Muscle of leg (tissue), 11 donors: ENCODE results near the gene DAGLA. TPM values are rescaled to one million over a fixed set of nuclear protein-coding genes. Genes with fewer than 3 reads are reported as not detected.

Experiments used
- DNase-seq: peaks from one replicate; pipeline ENCODE4 v3.0.0; 2013
- H3K27ac ChIP-seq: one replicate; pipeline ENCODE4 v1.5.1; 2013; ENCODE audit warnings: mild to moderate bottlenecking, low read length, control low read depth
- H3K27me3 ChIP-seq: one replicate; pipeline ENCODE4 v1.6.1; 2013; ENCODE audit warnings: low read length; ENCODE audit not compliant: control insufficient read depth, insufficient read depth
- H3K36me3 ChIP-seq: one replicate; pipeline ENCODE4 v1.6.1; 2013; ENCODE audit warnings: low read length; ENCODE audit not compliant: control insufficient read depth, insufficient read depth
- H3K4me1 ChIP-seq: one replicate; pipeline ENCODE4 v1.6.1; 2013; ENCODE audit warnings: low read length; ENCODE audit not compliant: control insufficient read depth, insufficient read depth
- H3K4me3 ChIP-seq: one replicate; pipeline ENCODE4 v1.5.1; 2013; ENCODE audit warnings: low read length, control low read depth
- H3K9me3 ChIP-seq: replicated peaks from 2 replicates; pipeline ENCODE4 v1.6.1; 2013; ENCODE audit warnings: low read depth, low read length; ENCODE audit not compliant: control insufficient read depth
- WGBS: methylation state at CpG from one replicate; pipeline ENCODE4 v1.1.5; 2013; ENCODE audit warnings: missing lambda C conversion rate; ENCODE audit not compliant: insufficient coverage; 5-methylcytosine and 5-hydroxymethylcytosine counted together
- polyA plus RNA-seq, 8 donors: library from polyadenylated mRNA; unstranded; fragments of 120-200 nt; gene quantifications; one replicate each; pipeline versions ENCODE4 v1.2.1 to v1.2.3, GENCODE V29; 2013; ENCODE audit warnings: inconsistent platforms in 1 of 8, low replicate concordance in 1 of 8; ENCODE audit not compliant: insufficient read length in 8 of 8, insufficient read depth in 1 of 8
- total RNA-seq: library from RNA; stranded (reverse); fragments of 120-200 nt; gene quantifications from one replicate; pipeline ENCODE4 v1.2.4, GENCODE V29; 2013

Gene DAGLA
- total and polyA plus RNA-seq, 9 donors: 2.0 to 6.4 (median 4.7) TPM

DNA sequence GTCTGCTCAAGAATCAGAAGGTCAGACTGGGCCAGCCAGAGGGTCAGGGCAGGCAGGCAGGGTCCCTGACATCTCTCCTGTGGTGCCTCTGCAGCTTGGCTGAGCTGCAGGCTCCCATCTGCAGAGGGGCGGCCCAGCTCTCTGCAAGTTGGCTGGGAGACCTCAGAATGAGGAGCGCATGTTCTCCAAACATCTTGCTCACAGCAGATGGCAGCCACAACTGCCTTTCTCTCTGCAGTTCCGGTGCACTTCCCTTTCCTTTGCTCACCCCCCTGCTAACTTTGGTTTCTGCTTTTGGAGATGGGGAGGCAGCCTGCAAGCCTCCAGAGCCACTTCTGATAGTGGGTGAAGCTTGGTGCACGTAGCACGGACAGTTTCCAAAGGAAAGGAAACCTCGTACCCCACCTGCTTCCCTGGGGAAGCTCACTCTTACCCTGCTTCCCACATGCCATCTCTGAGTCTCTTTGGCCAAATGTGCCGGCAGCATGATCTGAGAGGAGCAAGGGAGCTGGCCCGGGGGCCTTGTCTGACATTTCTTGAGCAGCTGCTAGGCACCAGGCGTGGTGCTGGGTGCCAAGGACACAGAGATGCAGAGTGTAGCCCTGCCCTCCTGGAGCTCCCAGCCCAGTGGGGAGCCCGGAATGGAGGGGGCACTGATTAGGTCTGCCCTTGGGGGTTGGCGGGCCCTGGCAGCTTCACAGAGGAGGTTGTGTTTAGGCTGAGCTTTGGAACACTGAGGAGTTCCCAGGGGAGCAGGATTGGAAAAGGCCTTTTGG, 18.2 kb downstream of the DAGLA start:
- peaks cover 83% of the 10 kb centered on the region for H3K4me1 ChIP-seq
- DNase-seq: peak; percentile 85
- WGBS: 62% methylated on average over 4 of the region's 11 CpGs
- no peaks in the 10 kb centered on the region for H3K36me3 ChIP-seq
- no peaks in the 10 kb centered on the region for H3K27me3 ChIP-seq
- H3K9me3 ChIP-seq: no peaks in the 10 kb centered on the region
- no peak overlapping the region for H3K4me3 ChIP-seq
- H3K27ac ChIP-seq: peak overlapping the region; percentile 50

DNA sequence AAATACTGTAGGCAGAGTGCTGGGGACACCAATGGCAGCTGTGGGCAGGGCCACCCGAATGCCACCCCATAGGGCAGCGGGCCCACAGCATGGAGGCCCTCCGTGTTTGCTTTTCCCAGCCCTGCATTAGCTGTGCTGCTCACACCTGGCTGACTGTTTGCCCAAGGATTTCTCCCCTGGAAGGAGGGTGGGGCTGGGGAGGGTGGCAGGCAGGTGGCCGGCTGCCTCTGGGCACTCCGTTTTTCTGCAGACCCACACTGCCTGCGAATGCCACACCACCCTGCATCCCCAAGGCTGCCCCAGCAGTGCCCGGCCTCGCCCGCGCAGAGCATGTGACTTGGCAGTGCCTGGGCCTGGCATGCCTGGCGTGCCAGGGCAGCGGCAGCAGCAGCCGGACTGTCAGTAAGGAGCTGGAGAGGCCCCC, 19.6 kb downstream of the DAGLA start:
- no peaks in the 10 kb centered on the region for H3K9me3 ChIP-seq
- peaks cover 70% of the 10 kb centered on the region for H3K4me1 ChIP-seq
- H3K27ac ChIP-seq: peak overlapping the region; percentile 49
- DNase-seq: peak; percentile 51
- H3K27me3 ChIP-seq: peaks cover 3% of the 10 kb centered on the region
- H3K4me3 ChIP-seq: no peak overlapping the region
- H3K36me3 ChIP-seq: no peaks in the 10 kb centered on the region
- WGBS: 74% methylated on average over 9 of the region's 13 CpGs

GRCh38 chr11:61700212-61700611, 20.0 kb downstream of the DAGLA start:
- Histone ChIP-seq H3K27me3 (peaks cover 3% of the 10 kb centered on the region), H3K4me3 (no peak overlapping the region), H3K9me3 (no peaks in the 10 kb centered on the region), H3K27ac (peak overlapping the region; percentile 67), H3K36me3 (no peaks in the 10 kb centered on the region), H3K4me1 (peaks cover 65% of the 10 kb centered on the region)
- WGBS: 80% methylated on average over 2 of the region's 5 CpGs
- DNase-seq: peak; percentile 53

- Histone ChIP-seq H3K9me3 (no peaks in the 10 kb centered on the region), H3K4me3 (no peak overlapping the region), H3K27ac (peak overlapping the region; percentile 67), H3K27me3 (peaks cover 3% of the 10 kb centered on the region), H3K36me3 (peaks cover under 1% of the 10 kb centered on the region), H3K4me1 (peaks cover 63% of the 10 kb centered on the region)
- 90% methylated on average over 5 of the region's 8 CpGs for WGBS
- no peak for DNase-seq
Observed at GRCh38 chr11:61700720-61701119, 20.5 kb downstream of the DAGLA start.

GRCh38 chr11:61701242-61701886, 21.2 kb downstream of the DAGLA start:
- H3K27ac ChIP-seq: peak overlapping the region; percentile 67

DNA sequence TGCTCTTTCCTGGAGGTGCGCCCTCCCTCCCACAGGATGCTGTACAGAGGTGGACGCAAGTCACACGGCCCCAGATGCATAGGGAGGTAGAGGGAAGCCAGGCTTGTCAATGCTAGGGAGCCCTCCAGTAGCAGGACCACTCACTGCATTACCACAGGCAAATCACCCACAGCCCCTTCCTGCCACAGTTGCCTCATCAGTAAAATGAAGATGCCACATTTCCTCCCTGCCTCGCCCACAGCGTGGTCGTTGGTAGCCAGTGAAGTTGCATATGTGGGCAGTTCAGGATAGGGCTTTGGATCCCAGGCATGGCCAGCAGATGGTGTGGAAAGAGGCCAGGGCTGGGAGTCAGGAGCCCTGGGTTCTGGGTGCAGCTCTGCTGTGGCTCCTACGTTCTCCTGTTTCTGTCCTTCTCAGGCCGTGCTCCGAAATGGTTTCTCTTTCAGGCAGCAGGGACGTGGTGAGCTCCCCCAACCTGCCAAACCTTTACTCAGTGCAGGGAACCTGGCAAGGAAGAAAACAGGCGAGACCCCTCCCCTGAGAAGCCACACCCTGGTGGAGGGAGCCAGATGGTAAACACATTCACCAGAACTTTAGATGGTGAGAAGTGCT, 22.6 kb downstream of the DAGLA start:
- Histone ChIP-seq H3K9me3 (no peaks in the 10 kb centered on the region), H3K36me3 (peaks cover 2% of the 10 kb centered on the region), H3K27ac (no peak overlapping the region), H3K4me3 (no peak overlapping the region), H3K27me3 (peaks cover 3% of the 10 kb centered on the region), H3K4me1 (peaks cover 62% of the 10 kb centered on the region)
- DNase-seq: no peak
- WGBS: 70% methylated on average over 5 of the region's 11 CpGs

More at GRCh38 chr11:61701242-61701886, 21.2 kb downstream of the DAGLA start:
- Histone ChIP-seq H3K4me3 (no peak overlapping the region), H3K27me3 (peaks cover 3% of the 10 kb centered on the region), H3K9me3 (no peaks in the 10 kb centered on the region), H3K4me1 (peaks cover 63% of the 10 kb centered on the region), H3K36me3 (peaks cover 2% of the 10 kb centered on the region)
- WGBS: 56% methylated on average over 13 of the region's 18 CpGs
- peak; percentile 46 for DNase-seq

DNA sequence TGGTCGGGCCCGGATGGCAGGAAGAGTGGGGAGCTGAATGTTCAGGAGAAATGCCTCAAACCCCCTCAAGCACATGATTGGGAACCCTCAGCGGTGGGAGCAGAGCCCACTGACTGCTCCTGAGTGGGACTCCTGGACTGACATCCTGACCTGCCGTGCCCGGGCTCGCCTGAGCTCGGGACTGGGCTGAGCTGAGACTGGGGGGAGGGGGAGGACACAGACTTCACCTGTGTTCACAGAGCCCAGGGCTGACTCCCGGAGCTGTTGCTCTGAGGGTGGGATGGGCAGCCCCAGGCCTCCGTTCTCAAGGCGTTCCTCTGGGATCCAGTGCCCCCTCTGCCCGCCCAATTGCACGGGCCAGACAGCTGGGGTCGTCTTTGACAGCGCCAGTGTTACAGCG, 24.6 kb downstream of the DAGLA start:
- Histone ChIP-seq H3K4me1 (peaks cover 50% of the 10 kb centered on the region), H3K36me3 (peaks cover 2% of the 10 kb centered on the region), H3K9me3 (no peaks in the 10 kb centered on the region), H3K27ac (no peak overlapping the region), H3K4me3 (no peak overlapping the region), H3K27me3 (peaks cover 3% of the 10 kb centered on the region)
- DNase-seq: no peak
- WGBS: 79% methylated on average over 11 of the region's 15 CpGs

DNA sequence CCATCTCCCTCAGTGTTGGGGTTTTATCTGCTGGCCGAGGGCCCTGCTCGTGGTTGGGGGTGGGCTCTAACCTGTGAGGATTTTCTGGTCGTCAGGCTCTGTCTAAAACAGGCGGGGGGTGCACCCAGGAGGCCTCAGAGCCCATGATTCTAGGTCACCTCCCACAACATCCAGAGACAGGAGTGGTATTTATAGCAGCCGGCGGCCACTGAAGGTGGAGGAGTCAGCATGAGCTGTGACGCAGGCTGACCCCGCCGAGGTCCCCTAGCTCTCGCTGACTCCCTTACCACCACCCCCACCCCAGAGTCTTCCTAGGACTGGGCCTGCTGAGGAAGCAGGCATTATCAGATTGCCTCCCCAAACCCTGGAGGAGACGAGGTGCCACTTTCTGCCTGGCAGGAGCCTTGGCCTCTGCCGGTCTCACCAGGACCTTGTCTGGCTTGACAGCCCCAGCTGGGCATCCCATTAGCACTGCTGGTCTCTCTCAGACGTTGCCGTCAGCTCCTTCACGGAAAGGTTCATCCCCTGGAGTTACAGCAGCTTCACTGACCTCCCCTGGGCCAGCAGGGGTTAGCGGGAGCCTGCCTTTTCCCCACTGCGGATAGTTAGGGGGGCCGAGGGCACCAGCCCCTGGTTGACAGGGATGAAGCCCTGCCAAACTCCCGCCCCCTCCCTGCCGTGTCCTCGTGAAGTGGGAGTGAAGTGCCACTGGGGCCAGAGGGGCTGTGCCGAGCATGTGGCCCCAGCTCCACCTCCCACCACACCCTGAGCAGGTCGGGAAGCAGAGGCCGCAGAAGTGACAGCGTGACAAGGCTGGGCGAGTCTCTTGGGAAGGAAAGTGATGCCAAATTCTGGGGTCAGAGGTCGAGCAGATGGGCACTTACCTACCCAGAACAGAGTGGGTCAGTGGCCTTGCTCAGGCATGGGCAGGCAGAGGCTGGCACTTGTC, 26.5 kb downstream of the DAGLA start:
- Histone ChIP-seq H3K27ac (no peak overlapping the region), H3K4me1 (peaks cover 41% of the 10 kb centered on the region), H3K9me3 (no peaks in the 10 kb centered on the region), H3K36me3 (peaks cover 2% of the 10 kb centered on the region), H3K27me3 (peaks cover 3% of the 10 kb centered on the region), H3K4me3 (no peak overlapping the region)
- no peak for DNase-seq
- WGBS: 79% methylated on average over 12 of the region's 27 CpGs

- no peaks in the 10 kb centered on the region for H3K9me3 ChIP-seq
- 90% methylated on average over 8 of the region's 9 CpGs for WGBS
- H3K36me3 ChIP-seq: peaks cover 2% of the 10 kb centered on the region
- no peak overlapping the region for H3K4me3 ChIP-seq
- H3K27me3 ChIP-seq: peaks cover 3% of the 10 kb centered on the region
- H3K27ac ChIP-seq: no peak overlapping the region
- peaks cover 49% of the 10 kb centered on the region for H3K4me1 ChIP-seq
- DNase-seq: no peak
Observed at GRCh38 chr11:61707574-61707973, 27.4 kb downstream of the DAGLA start.
